Bronchial epithelial cell (primary cell): ENCODE measurements around the gene SPTLC3. TPM values are rescaled to one million over a fixed set of nuclear protein-coding genes. Genes with fewer than 3 reads are reported as not detected.

Experiments
- DNase-seq: peaks from one replicate; pipeline ENCODE4 v3.0.0-alpha.2; 2010; ENCODE audit warnings: low read depth
- FAIRE-seq: peaks from 2 replicates; lab custom pipeline; 2011; peaks lifted over from hg19 to GRCh38; lab: Jason Lieb, UNC
- H3K27me3 ChIP-seq: 2 replicates; pipeline ENCODE4 v1.5.1; 2011; ENCODE audit warnings: low read length; ENCODE audit not compliant: control insufficient read depth, insufficient read depth
- H3K36me3 ChIP-seq: 2 replicates; pipeline ENCODE4 v1.5.1; 2011; ENCODE audit warnings: low read length; ENCODE audit not compliant: control insufficient read depth, insufficient read depth
- H3K4me3 ChIP-seq: 2 replicates; pipeline ENCODE4 v1.5.1; 2011; ENCODE audit warnings: mild to moderate bottlenecking, low read depth, low read length, control low read depth
- CTCF ChIP-seq: IDR thresholded peaks from 2 replicates; pipeline ENCODE4 v1.5.1; 2011; ENCODE audit warnings: mild to moderate bottlenecking, moderate library complexity, low read length, control low read depth, inconsistent platforms; ENCODE audit not compliant: insufficient read depth, severe bottlenecking
- total RNA-seq: library from RNA; depleted of rRNA; stranded (reverse); fragments of >200 nt; gene quantifications from 2 replicates; pipeline ENCODE4 v1.2.1, GENCODE V29; 2014

SPTLC3 gene
- total RNA-seq, 1 donor from 2014 or later, result 2.4 TPM

GRCh38 chr20:12989586-12990115, 19.1 kb upstream of the SPTLC3 start:
- no peak for FAIRE-seq
- no peak for TF ChIP-seq CTCF
- Histone ChIP-seq H3K27me3 (no peaks in the 10 kb centered on the region), H3K36me3 (no peaks in the 10 kb centered on the region), H3K4me3 (no peak overlapping the region)
- DNase-seq, result no peak

- FAIRE-seq, result no peak
- no peak for TF ChIP-seq CTCF
- Histone ChIP-seq H3K36me3 (no peaks in the 10 kb centered on the region), H3K4me3 (no peak overlapping the region), H3K27me3 (no peaks in the 10 kb centered on the region)
- DNase-seq, result no peak
These were observed 11.6 kb upstream of the SPTLC3 start for GRCh38 chr20:12997128-12997655.

GRCh38 chr20:12998046-12998445, 10.7 kb upstream of the SPTLC3 start:
- no peaks in the 10 kb centered on the region for H3K36me3 ChIP-seq
- H3K27me3 ChIP-seq, result no peaks in the 10 kb centered on the region
- no peak for FAIRE-seq
- TF ChIP-seq CTCF, result no peak
- no peak overlapping the region for H3K4me3 ChIP-seq
- no peak for DNase-seq

- DNase-seq (no peak), FAIRE-seq (no peak)
- Histone ChIP-seq H3K36me3 (no peaks in the 10 kb centered on the region), H3K27me3 (no peaks in the 10 kb centered on the region), H3K4me3 (no peak overlapping the region)
- no peak for TF ChIP-seq CTCF
These were observed 9.6 kb upstream of the SPTLC3 start for GRCh38 chr20:12999201-12999600.

- Histone ChIP-seq H3K4me3 (no peak overlapping the region), H3K27me3 (no peaks in the 10 kb centered on the region), H3K36me3 (no peaks in the 10 kb centered on the region)
- no peak for TF ChIP-seq CTCF
- DNase-seq, result no peak
- FAIRE-seq, result peak; percentile 50
These were observed 6.5 kb upstream of the SPTLC3 start for GRCh38 chr20:13002251-13002650.

GRCh38 chr20:13006825-13007224, 1.9 kb upstream of the SPTLC3 start:
- FAIRE-seq, result no peak
- DNase-seq, result peak; percentile 91
- H3K27me3 ChIP-seq, result no peaks in the 10 kb centered on the region

More at GRCh38 chr20:13006825-13007224, 1.9 kb upstream of the SPTLC3 start:
- Histone ChIP-seq H3K36me3 (no peaks in the 10 kb centered on the region), H3K4me3 (no peak overlapping the region)
- no peak for TF ChIP-seq CTCF
